MM.1S (cell line): ENCODE measurements around the gene HSD17B8.

Experiments
- EZH2 ChIP-seq: fragments of 300-600 bp; sonication (generic); optimal IDR thresholded peaks from 2 replicates; pipeline ENCODE3; 2017; ENCODE audit warnings: low read depth, mild to moderate bottlenecking, antibody characterized with exemption, low read length, mixed read lengths
- TF ChIP-seq, protein P1 (sequence below): fragments of 300-600 bp; sonication (generic); IDR thresholded peaks from 2 replicates; pipeline ENCODE4 v1.5.1; 2016; ENCODE audit warnings: antibody characterized with exemption, low read length, mixed read lengths

- TF ChIP-seq, protein P1, sequence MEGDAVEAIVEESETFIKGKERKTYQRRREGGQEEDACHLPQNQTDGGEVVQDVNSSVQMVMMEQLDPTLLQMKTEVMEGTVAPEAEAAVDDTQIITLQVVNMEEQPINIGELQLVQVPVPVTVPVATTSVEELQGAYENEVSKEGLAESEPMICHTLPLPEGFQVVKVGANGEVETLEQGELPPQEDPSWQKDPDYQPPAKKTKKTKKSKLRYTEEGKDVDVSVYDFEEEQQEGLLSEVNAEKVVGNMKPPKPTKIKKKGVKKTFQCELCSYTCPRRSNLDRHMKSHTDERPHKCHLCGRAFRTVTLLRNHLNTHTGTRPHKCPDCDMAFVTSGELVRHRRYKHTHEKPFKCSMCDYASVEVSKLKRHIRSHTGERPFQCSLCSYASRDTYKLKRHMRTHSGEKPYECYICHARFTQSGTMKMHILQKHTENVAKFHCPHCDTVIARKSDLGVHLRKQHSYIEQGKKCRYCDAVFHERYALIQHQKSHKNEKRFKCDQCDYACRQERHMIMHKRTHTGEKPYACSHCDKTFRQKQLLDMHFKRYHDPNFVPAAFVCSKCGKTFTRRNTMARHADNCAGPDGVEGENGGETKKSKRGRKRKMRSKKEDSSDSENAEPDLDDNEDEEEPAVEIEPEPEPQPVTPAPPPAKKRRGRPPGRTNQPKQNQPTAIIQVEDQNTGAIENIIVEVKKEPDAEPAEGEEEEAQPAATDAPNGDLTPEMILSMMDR = no peak
- TF ChIP-seq EZH2 = no peak
Measured at GRCh38 chr6:33168639-33169038, 35.8 kb upstream of the HSD17B8 start.
